ENCODE measurements around the gene YEATS2. TPM values are rescaled to one million over a fixed set of nuclear protein-coding genes. Genes with fewer than 3 reads are reported as not detected.
"Not testable (repeated sequence)": the region's sequence is repeated elsewhere in the genome, so short reads cannot be mapped to it uniquely, and the experiment has no call there.

YEATS2 gene
- polyA plus RNA-seq (ENCODE audit: insufficient read depth in 1 of 5, insufficient read length in 5 of 5, low replicate concordance in 1 of 5), result 10 to 100 TPM; 35.5 to 49.7 (median 42.1) TPM
- long read RNA-seq, donor 1, full-length matches to known transcripts, result 2 of 115 reads
- long read RNA-seq, donor 1, partial matches to known transcripts, result 83 of 115 reads
- long read RNA-seq, donor 1, other reads (novel, unspliced or antisense), result 30 of 115 reads
- long read RNA-seq, donor 2, partial matches to known transcripts, result 0 of 12 reads
- long read RNA-seq, donor 2, other reads (novel, unspliced or antisense), result 12 of 12 reads
- long read RNA-seq, donor 3, partial matches to known transcripts, result 40 of 58 reads
- long read RNA-seq, donor 3, other reads (novel, unspliced or antisense), result 18 of 58 reads
- long read RNA-seq, donor 4, partial matches to known transcripts, result 16 of 33 reads
- long read RNA-seq, donor 4, other reads (novel, unspliced or antisense), result 16 of 33 reads
- long read RNA-seq, donor 5, partial matches to known transcripts, result 25 of 25 reads
- long read RNA-seq, donor 5, other reads (novel, unspliced or antisense), result 0 of 25 reads
- long read RNA-seq, donor 6, partial matches to known transcripts, result 6 of 7 reads
- long read RNA-seq, donor 6, other reads (novel, unspliced or antisense), result 0 of 7 reads
- long read RNA-seq, donor 7, full-length matches to known transcripts, result 5 of 5 reads
- long read RNA-seq, donor 7, partial matches to known transcripts, result 0 of 5 reads
- long read RNA-seq, donor 7, other reads (novel, unspliced or antisense), result 0 of 5 reads
- long read RNA-seq, donor 8, partial matches to known transcripts, result 13 of 23 reads
- long read RNA-seq, donor 8, other reads (novel, unspliced or antisense), result 9 of 23 reads

GRCh38 chr3:183697610-183698317, at the start of gene YEATS2:
Gene YEATS2 (plus strand): TSS chr3:183697797. CDS start chr3:183715163, 17,366 bp downstream.
- peak; percentile 75 to 79 for DNase-seq

GRCh38 chr3:183650554-183650953, 47.0 kb upstream of the YEATS2 start:
- DNase-seq, result no peak

- no peak for DNase-seq
Measured at GRCh38 chr3:183653209-183654064, 44.2 kb upstream of the YEATS2 start.

- no peak for DNase-seq
Measured at GRCh38 chr3:183654727-183655126, 42.9 kb upstream of the YEATS2 start.

GRCh38 chr3:183662099-183662498, 35.5 kb upstream of the YEATS2 start:
- no peak for DNase-seq

GRCh38 chr3:183664913-183665381, 32.6 kb upstream of the YEATS2 start:
- no peak for DNase-seq

GRCh38 chr3:183680061-183680460, 17.5 kb upstream of the YEATS2 start:
- DNase-seq, result no peak

GRCh38 chr3:183687705-183688104, 9.9 kb upstream of the YEATS2 start:
- no peak for DNase-seq

GRCh38 chr3:183688874-183689273, 8.7 kb upstream of the YEATS2 start:
- no peak for DNase-seq

- DNase-seq, result not testable (repeated sequence)
Measured at GRCh38 chr3:183689621-183690020, 8.0 kb upstream of the YEATS2 start.

- no peak for DNase-seq
Measured at GRCh38 chr3:183690402-183690995, 7.1 kb upstream of the YEATS2 start.

- no peak for DNase-seq
Measured at GRCh38 chr3:183692436-183692835, 5.2 kb upstream of the YEATS2 start.

GRCh38 chr3:183695569-183696364, 1.8 kb upstream of the YEATS2 start:
- no peak for DNase-seq

GRCh38 chr3:183697123-183697609, 431 bp upstream of the YEATS2 start:
- peak in 1 of 2 donors; percentile 37 for DNase-seq

GRCh38 chr3:183698318-183698751, 738 bp downstream of the YEATS2 start:
- DNase-seq, result peak; percentile 20 to 35

- no peak for DNase-seq
Measured at GRCh38 chr3:183698756-183699155, 1.2 kb downstream of the YEATS2 start.

- no peak for DNase-seq
Measured at GRCh38 chr3:183699238-183699947, 1.8 kb downstream of the YEATS2 start.

- DNase-seq, result no peak
Measured at GRCh38 chr3:183701744-183702143, 4.1 kb downstream of the YEATS2 start.

GRCh38 chr3:183703892-183704291, 6.3 kb downstream of the YEATS2 start:
- not testable (repeated sequence) for DNase-seq

Data from right lung (tissue), 10 donors.